GM03348 (cell line): ENCODE data around the gene ARPC1A.
A peak's percentile ranks its signal among the peaks of the same experiment; 100 is the strongest.
"Not testable (repeated sequence)": the region's sequence is repeated elsewhere in the genome, so short reads cannot be mapped to it uniquely, and the experiment has no call there.

Experiments
- DNase-seq: peaks from one replicate; pipeline ENCODE4 v3.0.0; 2012; ENCODE audit warnings: low spot score

Gene ARPC1A

GRCh38 chr7:99371376-99371920 lies 45.8 kb downstream of the ARPC1A start:
- DNase-seq = no peak

GRCh38 chr7:99372275-99373090 lies 46.8 kb downstream of the ARPC1A start:
- peak; percentile 64 for DNase-seq

- DNase-seq = no peak
Observed at GRCh38 chr7:99373091-99374066, 47.7 kb downstream of the ARPC1A start.

GRCh38 chr7:99374111-99375064 lies 48.7 kb downstream of the ARPC1A start, which contains the start of gene ARPC1B:
TSS of gene ARPC1B (plus strand) at chr7:99374730. CDS start at chr7:99385715, 10,985 bp downstream.
- peak; percentile 98 for DNase-seq

GRCh38 chr7:99375070-99375807 lies 49.5 kb downstream of the ARPC1A start:
- peak; percentile 95 for DNase-seq

GRCh38 chr7:99379043-99379577 lies 53.4 kb downstream of the ARPC1A start:
- DNase-seq = peak; percentile 93

- not testable (repeated sequence) for DNase-seq
Observed at GRCh38 chr7:99379693-99380031, 54.0 kb downstream of the ARPC1A start.

GRCh38 chr7:99380032-99380822 lies 54.5 kb downstream of the ARPC1A start:
- peak; percentile 54 for DNase-seq

- DNase-seq = no peak
Observed at GRCh38 chr7:99380823-99381663, 55.3 kb downstream of the ARPC1A start.

- no peak for DNase-seq
Observed at GRCh38 chr7:99381664-99382075, 56.0 kb downstream of the ARPC1A start.

GRCh38 chr7:99383203-99383602 lies 57.5 kb downstream of the ARPC1A start:
- DNase-seq = no peak

- DNase-seq = no peak
Observed at GRCh38 chr7:99383791-99384370, 58.2 kb downstream of the ARPC1A start.

- DNase-seq = no peak
Observed at GRCh38 chr7:99384523-99384922, 58.8 kb downstream of the ARPC1A start.

GRCh38 chr7:99385564-99385963 lies 59.9 kb downstream of the ARPC1A start:
- DNase-seq = no peak

- DNase-seq = no peak
Observed at GRCh38 chr7:99386584-99387238, 61.0 kb downstream of the ARPC1A start.

GRCh38 chr7:99387239-99387635 lies 61.5 kb downstream of the ARPC1A start:
- DNase-seq = not testable (repeated sequence)

GRCh38 chr7:99387912-99388311 lies 62.2 kb downstream of the ARPC1A start:
- DNase-seq = no peak

GRCh38 chr7:99389772-99390171 lies 64.1 kb downstream of the ARPC1A start:
- DNase-seq = no peak
